GM12864 (cell line): ENCODE measurements around the gene C11orf24.
"Not testable (repeated sequence)": the region's sequence is repeated elsewhere in the genome, so short reads cannot be mapped to it uniquely, and the experiment has no call there.

Source experiments
- DNase-seq: peaks from one replicate; pipeline ENCODE4 v3.0.0-alpha.2; 2011; ENCODE audit warnings: low read depth
- H3K4me3 ChIP-seq: 2 replicates; pipeline ENCODE4 v1.5.1; 2011; ENCODE audit warnings: mild to moderate bottlenecking, low read depth, low read length, control low read depth
- TF ChIP-seq, protein P1 (sequence below): IDR thresholded peaks from 2 replicates; pipeline ENCODE4 v1.5.1; 2011; ENCODE audit warnings: low read depth, mild to moderate bottlenecking, moderate library complexity, low read length, control low read depth, inconsistent platforms; ENCODE audit errors: missing control alignments

C11orf24 gene

DNA sequence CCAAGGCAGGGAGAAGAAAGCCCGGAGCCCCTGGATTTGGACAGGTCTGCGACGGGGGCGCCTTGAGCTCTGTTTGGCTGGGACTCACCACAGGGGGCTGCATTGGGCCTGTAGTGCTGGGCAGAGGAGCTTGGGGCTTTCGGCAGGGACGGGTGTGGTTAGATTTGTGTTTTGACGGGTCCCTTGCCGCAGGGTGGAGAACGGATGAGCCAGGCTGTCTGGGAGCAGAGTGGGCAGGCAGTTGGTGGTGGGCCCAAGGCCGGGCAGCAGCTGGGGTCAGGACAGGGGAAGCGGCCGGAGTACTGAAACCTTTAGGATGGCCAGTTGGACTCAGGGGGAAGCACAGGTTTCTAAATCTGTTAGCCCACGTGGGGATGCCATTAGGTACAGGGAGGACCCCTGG is 13.4 kb downstream of the C11orf24 start:
- TF ChIP-seq, protein P1, sequence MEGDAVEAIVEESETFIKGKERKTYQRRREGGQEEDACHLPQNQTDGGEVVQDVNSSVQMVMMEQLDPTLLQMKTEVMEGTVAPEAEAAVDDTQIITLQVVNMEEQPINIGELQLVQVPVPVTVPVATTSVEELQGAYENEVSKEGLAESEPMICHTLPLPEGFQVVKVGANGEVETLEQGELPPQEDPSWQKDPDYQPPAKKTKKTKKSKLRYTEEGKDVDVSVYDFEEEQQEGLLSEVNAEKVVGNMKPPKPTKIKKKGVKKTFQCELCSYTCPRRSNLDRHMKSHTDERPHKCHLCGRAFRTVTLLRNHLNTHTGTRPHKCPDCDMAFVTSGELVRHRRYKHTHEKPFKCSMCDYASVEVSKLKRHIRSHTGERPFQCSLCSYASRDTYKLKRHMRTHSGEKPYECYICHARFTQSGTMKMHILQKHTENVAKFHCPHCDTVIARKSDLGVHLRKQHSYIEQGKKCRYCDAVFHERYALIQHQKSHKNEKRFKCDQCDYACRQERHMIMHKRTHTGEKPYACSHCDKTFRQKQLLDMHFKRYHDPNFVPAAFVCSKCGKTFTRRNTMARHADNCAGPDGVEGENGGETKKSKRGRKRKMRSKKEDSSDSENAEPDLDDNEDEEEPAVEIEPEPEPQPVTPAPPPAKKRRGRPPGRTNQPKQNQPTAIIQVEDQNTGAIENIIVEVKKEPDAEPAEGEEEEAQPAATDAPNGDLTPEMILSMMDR: no peak
- H3K4me3 ChIP-seq: no peak overlapping the region
- DNase-seq: no peak

DNA sequence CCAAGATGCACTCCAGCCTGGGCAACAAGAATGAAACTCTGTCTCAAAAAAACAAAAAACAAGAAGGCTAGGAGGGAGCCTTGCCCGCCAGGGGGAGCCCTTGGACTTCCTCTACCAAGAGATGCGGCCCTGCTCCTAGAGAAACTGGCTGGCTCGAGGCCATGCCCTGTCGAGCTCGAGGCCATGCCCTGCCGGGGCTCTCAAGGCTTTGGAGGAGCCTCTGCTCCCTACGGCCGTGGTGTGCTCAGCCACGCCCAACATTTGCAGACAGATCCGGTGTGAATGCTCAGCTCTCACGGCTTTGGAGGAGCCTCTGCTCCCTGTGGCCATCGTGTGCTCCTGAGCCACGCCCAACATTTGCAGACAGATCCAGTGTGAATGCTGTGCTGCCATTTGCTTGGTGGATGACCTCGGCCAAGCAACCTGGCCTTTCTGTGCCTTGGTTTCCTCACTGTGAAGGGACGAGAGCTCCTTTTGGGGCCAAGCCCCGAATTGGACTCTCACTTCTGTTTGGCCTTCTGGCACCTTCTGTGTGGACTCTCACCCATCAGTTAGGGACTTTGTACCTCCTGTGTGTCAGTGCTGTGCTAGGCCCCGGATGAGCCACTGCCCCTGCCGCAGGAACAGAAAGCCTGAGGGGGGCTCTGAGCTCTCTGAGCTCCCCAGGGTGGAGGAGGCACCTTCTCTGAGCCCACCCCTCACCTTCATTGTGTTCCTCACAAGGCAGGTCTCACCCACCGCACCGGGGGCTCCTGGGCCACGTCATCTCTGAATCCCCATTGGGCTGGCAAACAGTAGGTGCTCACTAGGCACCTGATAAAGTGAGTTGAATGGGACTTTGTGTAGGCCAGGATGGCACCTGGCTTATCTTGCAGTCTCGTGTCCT is 14.1 kb downstream of the C11orf24 start:
- TF ChIP-seq, protein P1: peak; percentile 83
- DNase-seq: peak; percentile 78
- H3K4me3 ChIP-seq: no peak overlapping the region

DNA sequence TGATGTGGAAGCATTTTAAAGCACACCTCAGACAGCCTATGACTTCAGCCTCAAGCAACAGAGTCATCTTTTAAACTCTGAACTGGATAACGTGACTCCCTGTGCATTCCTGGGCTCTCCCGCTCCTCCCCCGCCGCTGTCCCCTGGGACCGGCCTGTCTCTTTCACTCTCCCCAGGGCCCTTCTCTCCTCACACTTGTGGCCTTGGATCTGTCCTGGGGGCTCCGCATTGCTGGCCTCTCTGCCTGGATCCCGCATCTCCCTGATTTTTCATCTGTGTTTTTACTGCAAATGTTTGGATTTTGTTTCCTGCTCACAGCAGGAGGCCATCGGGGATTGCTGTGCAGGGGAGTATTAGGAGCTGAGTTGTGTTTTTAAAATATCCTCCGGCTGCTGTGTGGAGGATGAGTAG is 15.4 kb downstream of the C11orf24 start:
- no peak overlapping the region for H3K4me3 ChIP-seq
- TF ChIP-seq, protein P1: no peak
- no peak for DNase-seq

DNA sequence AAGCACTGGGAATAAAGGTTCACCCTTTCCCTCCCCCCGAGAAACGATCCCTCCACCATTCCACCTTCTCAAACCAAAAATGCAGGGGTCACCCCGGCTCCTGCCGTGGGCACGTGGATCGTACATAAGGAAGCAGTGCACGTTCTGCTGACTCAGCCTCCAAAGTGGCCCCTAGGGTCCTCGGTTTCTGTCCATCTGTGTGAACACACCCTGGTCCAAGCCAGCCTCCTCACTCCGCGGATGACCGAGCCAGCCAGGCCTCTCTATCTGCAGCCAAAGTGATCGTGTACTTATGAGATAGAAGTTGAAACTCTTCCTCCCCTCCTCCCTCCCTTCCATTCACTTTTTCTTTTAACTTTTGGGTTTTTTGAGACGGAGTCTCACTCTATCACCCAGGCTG is 16.2 kb downstream of the C11orf24 start:
- DNase-seq: no peak
- H3K4me3 ChIP-seq: no peak overlapping the region
- TF ChIP-seq, protein P1: no peak

DNA sequence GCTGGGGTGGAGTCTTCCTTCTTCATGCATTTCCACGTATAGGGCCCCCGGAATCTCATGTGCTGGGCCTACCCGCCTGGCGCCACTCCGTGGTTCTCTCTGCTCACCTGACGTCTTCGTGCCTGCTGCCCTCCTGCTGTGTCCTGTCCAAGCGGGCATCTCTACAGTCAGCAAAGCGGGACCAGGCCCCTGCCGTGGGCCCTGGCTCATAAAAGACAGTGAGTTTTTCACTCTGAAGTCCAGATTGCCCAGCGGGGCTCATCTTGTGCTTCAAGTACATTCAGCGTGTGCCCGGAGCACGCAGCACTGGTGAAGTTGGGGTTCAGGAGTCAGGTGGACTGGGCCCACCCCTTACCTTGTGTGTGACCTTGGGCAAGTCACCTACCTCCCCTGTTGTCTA is 17.4 kb downstream of the C11orf24 start:
- TF ChIP-seq, protein P1: no peak
- no peak overlapping the region for H3K4me3 ChIP-seq
- DNase-seq: no peak

DNA sequence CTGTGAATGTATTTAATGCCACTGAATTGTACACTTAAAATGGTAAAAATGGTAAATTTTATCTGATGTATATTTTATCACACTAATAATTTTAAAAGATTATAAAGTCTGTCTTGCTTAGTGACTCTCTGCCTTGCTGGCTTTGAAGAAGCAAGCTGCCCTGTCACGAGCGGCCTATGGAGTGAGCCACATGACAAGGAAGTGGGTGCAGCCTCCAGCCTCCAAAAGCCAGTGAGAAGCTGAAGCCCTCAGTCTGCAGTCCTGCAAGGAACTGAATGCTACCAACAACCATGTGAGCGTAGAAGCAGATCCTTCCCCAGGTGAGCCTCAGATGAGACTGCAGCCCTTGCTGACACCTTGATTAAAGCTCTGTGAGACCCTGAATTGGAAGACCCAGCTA is 20.0 kb downstream of the C11orf24 start:
- no peak for DNase-seq
- no peak overlapping the region for H3K4me3 ChIP-seq
- TF ChIP-seq, protein P1: no peak

DNA sequence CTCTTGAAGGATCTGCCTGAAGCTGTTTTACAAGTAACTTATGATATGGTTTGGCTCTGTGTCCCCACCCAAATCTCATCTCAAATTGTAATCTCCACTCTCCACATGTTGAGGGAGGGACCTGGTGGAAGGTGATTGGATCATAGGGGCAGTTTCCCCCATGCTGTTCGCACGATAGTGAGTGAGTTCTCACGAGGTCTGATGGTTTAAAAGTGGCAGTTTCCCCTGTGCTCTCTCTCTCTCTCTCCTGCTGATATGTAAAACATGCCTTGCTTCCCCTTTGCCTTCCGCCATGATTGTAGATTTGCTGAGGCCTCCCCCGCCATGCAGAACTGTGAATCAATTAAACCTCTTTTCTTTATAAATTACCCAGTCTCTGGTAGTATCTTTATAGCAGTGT is 26.9 kb downstream of the C11orf24 start:
- H3K4me3 ChIP-seq, DNase-seq: not testable (repeated sequence)

DNA sequence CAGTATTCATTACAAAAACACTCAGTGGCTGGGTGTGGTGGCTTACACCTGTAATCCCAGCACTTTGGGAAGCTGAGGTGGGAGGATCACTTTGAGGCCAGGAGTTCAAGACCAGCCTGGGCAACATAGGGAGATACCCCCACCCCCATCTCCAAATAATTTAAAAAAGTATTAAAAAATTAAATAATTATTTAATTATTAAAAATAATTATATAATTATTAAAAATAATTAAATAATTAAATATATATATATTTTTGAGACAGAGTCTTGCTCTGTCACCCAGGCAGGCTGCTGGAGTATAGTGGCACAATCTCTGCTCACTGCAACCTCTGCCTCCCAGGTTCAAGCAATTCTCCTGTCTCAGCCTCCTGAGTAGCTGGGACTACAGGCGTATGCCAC is 27.9 kb downstream of the C11orf24 start:
- H3K4me3 ChIP-seq, DNase-seq: not testable (repeated sequence)
